Activated CD8-positive, alpha-beta T cell treated with anti-CD3 and anti-CD28 coated beads for 36 hours (primary cell): ENCODE results near the gene CRYBA2. TPM values are rescaled to one million over a fixed set of nuclear protein-coding genes. Genes with fewer than 3 reads are reported as not detected.

Source experiments
- ATAC-seq: fragments of 200-7000 bp; cut with Tn5 transposase; one replicate; pipeline ENCODE4 v1.10.0; 2021; ENCODE audit warnings: mild to moderate bottlenecking, moderate library complexity
- CTCF ChIA-PET: fragments of 350-600 bp; sonication (Branson Sonifier 250); formaldehyde crosslinking; loops from one replicate; lab custom pipeline; 2021; ENCODE audit warnings: antibody characterized with exemption; lab: Charles Lee
- POLR2A ChIA-PET: fragments of 350-600 bp; sonication (Branson Sonifier 250); formaldehyde crosslinking; loops from one replicate; lab custom pipeline; 2021; ENCODE audit warnings: antibody characterized with exemption; lab: Charles Lee
- DNase-seq: peaks from one replicate; pipeline ENCODE4 v3.0.0-alpha.2; 2020
- H3K27ac Mint-ChIP-seq: one replicate; pipeline ENCODE4 v1.8.0; 2021; ENCODE audit warnings: mild to moderate bottlenecking, mixed read lengths
- H3K27me3 Mint-ChIP-seq: one replicate; pipeline ENCODE4 v1.8.0; 2021; ENCODE audit warnings: mixed read lengths
- H3K36me3 Mint-ChIP-seq: one replicate; pipeline ENCODE4 v1.8.0; 2021; ENCODE audit warnings: low read depth, mixed read lengths
- H3K4me1 Mint-ChIP-seq: one replicate; pipeline ENCODE4 v1.8.0; 2021; ENCODE audit warnings: low read depth, mixed read lengths
- H3K4me3 Mint-ChIP-seq: one replicate; pipeline ENCODE4 v1.8.0; 2021; ENCODE audit warnings: mild to moderate bottlenecking, moderate library complexity, mixed read lengths
- H3K9me3 Mint-ChIP-seq: one replicate; pipeline ENCODE4 v1.8.0; 2021; ENCODE audit warnings: mixed read lengths
- CTCF ChIP-seq: fragments of 200-600 bp; IDR thresholded peaks from one replicate; pipeline ENCODE4 v1.8.0; 2022; ENCODE audit warnings: antibody characterized with exemption, mild to moderate bottlenecking
- intact Hi-C: fragments of 100-400 bp; cut with micrococcal nuclease; formaldehyde crosslinking; loops from one replicate; pipeline ENCODE4 v1.10.0; 2022
- total RNA-seq, 2 experiments: library from RNA; stranded (reverse); gene quantifications; one replicate each; pipeline ENCODE4 v1.2.3, GENCODE V29; 2021

CRYBA2 gene
- total RNA-seq, 2 experiments from 2014 or later = not detected

- Mint-ChIP-seq H3K9me3 (no peaks in the 10 kb centered on the region), H3K27me3 (peaks cover 65% of the 10 kb centered on the region), H3K4me1 (peaks cover 11% of the 10 kb centered on the region), H3K27ac (no peak overlapping the region), H3K36me3 (peaks cover 2% of the 10 kb centered on the region), H3K4me3 (no peak overlapping the region)
- ChIA-PET CTCF (interaction anchor here (0.7 to 2.2 kb wide), 8 partner anchors 22 to 340 kb away, joined by 3 to 8 read pairs (median 4); no protein-coding TSS in a partner anchor), POLR2A (no interaction called here)
- intact Hi-C loops = no loop called here
- DNase-seq (no peak), ATAC-seq (no peak)
- no peak for TF ChIP-seq CTCF
Measured at GRCh38 chr2:218958276-218958675, 34.9 kb downstream of the CRYBA2 start.

GRCh38 chr2:218957671-218958070 is 35.6 kb downstream of the CRYBA2 start:
- intact Hi-C loops = no loop called here
- Mint-ChIP-seq H3K36me3 (peaks cover 2% of the 10 kb centered on the region), H3K4me1 (peaks cover 11% of the 10 kb centered on the region), H3K4me3 (no peak overlapping the region), H3K9me3 (no peaks in the 10 kb centered on the region), H3K27me3 (peaks cover 61% of the 10 kb centered on the region), H3K27ac (no peak overlapping the region)
- POLR2A ChIA-PET = no interaction called here
- ATAC-seq (no peak), DNase-seq (no peak)
- TF ChIP-seq CTCF = no peak
- CTCF ChIA-PET = interaction anchor here (0.7 to 2.2 kb wide), 10 partner anchors 22 to 341 kb away, joined by 3 to 8 read pairs (median 3); no protein-coding TSS in a partner anchor

GRCh38 chr2:218956039-218956438 is 37.2 kb downstream of the CRYBA2 start:
- Mint-ChIP-seq H3K4me1 (peaks cover 8% of the 10 kb centered on the region), H3K36me3 (no peaks in the 10 kb centered on the region), H3K4me3 (no peak overlapping the region), H3K27ac (no peak overlapping the region), H3K27me3 (peaks cover 52% of the 10 kb centered on the region), H3K9me3 (no peaks in the 10 kb centered on the region)
- TF ChIP-seq CTCF = no peak
- no peak for DNase-seq
- intact Hi-C loops = no loop called here
- ChIA-PET CTCF (interaction anchor here (1.6 kb wide), 1 partner anchor 24 kb away, joined by 4 read pairs; no protein-coding TSS in a partner anchor), POLR2A (no interaction called here)
- ATAC-seq = no peak

GRCh38 chr2:218954541-218955300 is 38.5 kb downstream of the CRYBA2 start:
- TF ChIP-seq CTCF = no peak
- Mint-ChIP-seq H3K4me1 (peaks cover 4% of the 10 kb centered on the region), H3K4me3 (no peak overlapping the region), H3K36me3 (no peaks in the 10 kb centered on the region), H3K27me3 (peaks cover 51% of the 10 kb centered on the region), H3K9me3 (no peaks in the 10 kb centered on the region), H3K27ac (no peak overlapping the region)
- POLR2A ChIA-PET = no interaction called here
- CTCF ChIA-PET = interaction anchor here (1.0 to 1.6 kb wide), 3 partner anchors 25 to 79 kb away, joined by 3 to 4 read pairs (median 3); no protein-coding TSS in a partner anchor
- intact Hi-C loops = no loop called here
- ATAC-seq = no peak
- DNase-seq = no peak

GRCh38 chr2:218953366-218953954 is 39.8 kb downstream of the CRYBA2 start:
- TF ChIP-seq CTCF = no peak
- no peak overlapping the region for H3K27ac Mint-ChIP-seq
- H3K36me3 Mint-ChIP-seq = no peaks in the 10 kb centered on the region
- intact Hi-C loops = no loop called here
- ChIA-PET POLR2A (no interaction called here), CTCF (interaction anchor here (0.6 to 1.5 kb wide), 5 partner anchors 22 to 110 kb away, joined by 3 to 6 read pairs (median 3); no protein-coding TSS in a partner anchor)
- H3K9me3 Mint-ChIP-seq = no peaks in the 10 kb centered on the region
- H3K4me1 Mint-ChIP-seq = no peaks in the 10 kb centered on the region
- no peak for ATAC-seq
- no peak overlapping the region for H3K4me3 Mint-ChIP-seq
- no peak for DNase-seq
- H3K27me3 Mint-ChIP-seq = peaks cover 41% of the 10 kb centered on the region
